Fibroblast of mammary gland (primary cell): ENCODE data around the gene R3HDM1.
"Not testable (repeated sequence)": the region's sequence is repeated elsewhere in the genome, so short reads cannot be mapped to it uniquely, and the experiment has no call there.

Experiments used
- DNase-seq: peaks from one replicate; pipeline ENCODE4 v3.0.0-alpha.2; 2010; ENCODE audit warnings: low read depth
- H3K4me3 ChIP-seq: 2 replicates; pipeline ENCODE4 v1.5.1; 2011; ENCODE audit warnings: low read depth, mild to moderate bottlenecking, low read length, moderate library complexity; ENCODE audit not compliant: control insufficient read depth
- TF ChIP-seq, protein P1 (sequence below): conservative IDR thresholded peaks from 2 replicates; pipeline ENCODE4 v1.5.1; 2011; ENCODE audit warnings: low read depth, low read length, inconsistent platforms; ENCODE audit not compliant: control insufficient read depth, insufficient read depth

The R3HDM1 gene

DNA sequence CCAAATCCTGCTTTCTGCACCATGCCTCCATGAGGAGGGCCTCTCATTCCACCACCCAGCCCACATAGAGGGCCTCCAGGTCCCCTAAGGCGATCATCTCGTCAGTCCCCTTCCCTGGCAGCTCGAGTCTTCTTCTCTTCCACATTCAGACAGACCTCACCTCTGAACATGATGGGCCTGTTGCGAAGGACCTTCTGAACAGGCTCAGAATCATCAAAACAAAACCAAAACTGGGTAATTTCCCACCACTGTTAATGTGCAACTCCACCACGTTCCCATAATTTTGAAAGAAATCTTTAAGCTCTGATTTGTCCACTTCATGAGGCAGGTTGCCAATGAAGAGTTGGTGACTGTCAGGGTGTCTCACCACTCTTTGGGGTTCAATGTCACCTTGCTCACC, 20.7 kb upstream of the R3HDM1 start:
- TF ChIP-seq, protein P1, sequence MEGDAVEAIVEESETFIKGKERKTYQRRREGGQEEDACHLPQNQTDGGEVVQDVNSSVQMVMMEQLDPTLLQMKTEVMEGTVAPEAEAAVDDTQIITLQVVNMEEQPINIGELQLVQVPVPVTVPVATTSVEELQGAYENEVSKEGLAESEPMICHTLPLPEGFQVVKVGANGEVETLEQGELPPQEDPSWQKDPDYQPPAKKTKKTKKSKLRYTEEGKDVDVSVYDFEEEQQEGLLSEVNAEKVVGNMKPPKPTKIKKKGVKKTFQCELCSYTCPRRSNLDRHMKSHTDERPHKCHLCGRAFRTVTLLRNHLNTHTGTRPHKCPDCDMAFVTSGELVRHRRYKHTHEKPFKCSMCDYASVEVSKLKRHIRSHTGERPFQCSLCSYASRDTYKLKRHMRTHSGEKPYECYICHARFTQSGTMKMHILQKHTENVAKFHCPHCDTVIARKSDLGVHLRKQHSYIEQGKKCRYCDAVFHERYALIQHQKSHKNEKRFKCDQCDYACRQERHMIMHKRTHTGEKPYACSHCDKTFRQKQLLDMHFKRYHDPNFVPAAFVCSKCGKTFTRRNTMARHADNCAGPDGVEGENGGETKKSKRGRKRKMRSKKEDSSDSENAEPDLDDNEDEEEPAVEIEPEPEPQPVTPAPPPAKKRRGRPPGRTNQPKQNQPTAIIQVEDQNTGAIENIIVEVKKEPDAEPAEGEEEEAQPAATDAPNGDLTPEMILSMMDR = no peak
- no peak for DNase-seq

DNA sequence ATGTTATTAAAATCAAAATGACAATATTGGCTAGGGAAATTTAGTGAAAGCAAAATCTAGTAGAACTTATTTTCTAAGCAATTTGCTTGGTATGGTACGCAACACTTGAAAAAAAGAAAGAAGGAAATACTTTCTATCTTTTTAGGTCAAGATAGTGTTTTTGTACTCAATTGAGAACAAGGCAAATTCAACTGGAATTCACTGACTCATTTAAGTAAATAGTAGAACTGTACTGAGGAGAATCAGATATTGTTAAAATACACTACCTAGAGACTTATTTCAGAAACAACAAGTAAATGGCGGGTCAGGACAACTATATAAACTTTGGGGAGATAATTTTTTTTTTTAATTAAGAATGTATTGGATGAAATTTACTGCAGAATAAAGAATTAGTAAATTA, 19.2 kb upstream of the R3HDM1 start:
- TF ChIP-seq, protein P1 = no peak
- no peak overlapping the region for H3K4me3 ChIP-seq
- DNase-seq = no peak

More for the DNA sequence above, 20.7 kb upstream of the R3HDM1 start:
- no peak overlapping the region for H3K4me3 ChIP-seq

DNA sequence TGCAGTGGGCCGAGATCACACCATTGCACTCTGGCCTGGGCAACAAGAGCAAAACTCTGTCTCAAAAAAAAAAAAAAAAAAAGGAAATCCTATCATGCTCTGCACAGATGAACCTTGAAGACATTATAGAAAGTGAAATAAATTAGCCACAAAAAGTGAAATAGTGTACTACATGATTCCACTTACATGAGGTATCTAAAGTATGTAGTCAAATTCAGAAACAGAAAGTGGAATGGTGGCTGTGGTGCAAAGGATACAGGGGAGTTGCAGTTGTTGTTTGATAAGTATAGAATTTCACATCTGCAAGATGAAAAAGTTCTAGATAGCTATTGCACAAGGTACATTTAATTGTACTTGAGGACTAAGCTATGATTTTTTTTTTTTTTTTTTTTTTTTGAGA, 5.5 kb upstream of the R3HDM1 start:
- TF ChIP-seq, protein P1 = no peak
- H3K4me3 ChIP-seq = no peak overlapping the region
- no peak for DNase-seq

DNA sequence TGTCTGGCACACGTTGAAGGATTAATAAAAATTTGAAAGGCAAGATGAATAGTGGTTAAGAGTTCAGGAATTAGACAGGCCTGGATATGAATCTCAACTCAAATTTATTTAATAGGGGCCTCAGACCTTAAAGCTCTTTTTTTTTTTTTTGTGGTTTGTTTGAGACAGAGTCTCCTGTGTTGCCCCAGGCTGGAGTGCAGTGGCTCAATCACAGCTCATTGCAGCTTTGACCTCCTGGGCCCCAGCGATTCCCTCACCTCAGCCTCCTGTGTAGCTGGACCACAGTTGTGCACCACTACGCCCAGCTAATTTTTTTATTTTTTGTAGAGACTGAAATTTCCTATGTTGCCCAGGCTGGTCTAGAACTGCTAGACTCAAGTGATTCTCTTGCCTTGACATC, 3.3 kb upstream of the R3HDM1 start:
- TF ChIP-seq, protein P1 = no peak
- DNase-seq = no peak
- H3K4me3 ChIP-seq = no peak overlapping the region

DNA sequence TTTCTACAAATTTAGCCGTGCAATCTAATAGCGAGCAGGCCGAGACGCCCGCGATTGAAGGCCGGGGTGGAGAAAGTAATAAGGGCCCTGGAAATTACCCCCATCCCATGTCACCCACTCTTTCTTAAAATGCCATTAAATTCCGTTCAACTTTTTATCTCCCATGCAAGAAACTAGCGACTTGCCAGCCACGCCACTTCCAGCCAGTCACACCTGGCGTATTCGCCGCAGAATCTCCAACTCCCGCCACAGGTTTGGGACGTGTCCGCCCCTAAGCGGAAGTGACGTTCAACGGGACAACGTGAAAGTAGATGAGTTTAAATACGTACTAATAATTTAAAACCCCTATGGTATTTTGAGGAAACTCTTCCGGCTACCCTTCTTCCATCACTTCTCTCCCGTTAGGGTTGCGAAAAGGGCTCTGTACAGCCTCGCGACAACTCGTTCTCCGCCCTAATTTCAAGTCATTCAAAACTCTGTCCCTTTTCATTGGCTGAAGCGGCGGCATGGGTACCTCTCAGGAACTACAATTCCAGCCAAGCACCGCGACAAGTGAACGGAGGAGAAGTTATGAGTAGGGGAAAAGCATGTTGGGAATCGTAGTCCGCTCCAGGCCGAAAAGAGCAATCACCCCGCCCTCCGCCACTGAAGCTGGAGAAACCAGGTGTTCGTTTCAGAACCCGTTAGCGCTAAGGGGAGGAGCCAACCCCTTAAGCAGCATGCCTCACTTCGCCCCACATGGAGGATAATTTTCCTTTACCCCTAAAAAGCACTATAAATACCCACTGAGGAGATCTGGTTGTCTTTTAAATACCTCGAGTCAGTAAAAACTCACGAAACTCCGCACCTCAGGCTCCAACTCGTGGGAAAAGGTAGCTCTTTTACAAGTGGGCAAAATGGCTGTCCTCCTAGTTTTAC, 712 bp upstream of the R3HDM1 start, which contains the start of gene ZRANB3:
ZRANB3 (minus strand) TSS at position 906 of the 918 bp plus-strand sequence.
- TF ChIP-seq, protein P1 = no peak
- H3K4me3 ChIP-seq = peak within 1 kb of the TSS; percentile 74
- peak; percentile 98 for DNase-seq

DNA sequence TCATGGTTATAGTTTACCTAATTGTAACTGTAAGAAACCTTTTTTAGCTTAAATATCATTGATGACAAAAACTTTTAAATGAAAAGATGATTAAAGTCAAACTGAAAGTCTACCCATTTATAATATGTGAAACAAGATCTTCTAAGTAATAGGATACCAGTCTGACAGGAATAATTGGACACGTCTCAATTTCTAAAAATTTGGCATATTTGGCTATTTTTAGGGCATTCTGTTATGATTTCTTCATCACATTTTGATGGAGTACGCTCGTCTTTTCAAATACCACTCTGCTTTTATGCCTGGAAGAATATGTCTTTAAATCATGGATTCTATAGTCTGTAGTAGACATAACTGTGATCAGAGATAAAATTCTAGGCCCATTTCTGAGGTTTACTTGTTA, 1.3 kb downstream of the R3HDM1 start:
- H3K4me3 ChIP-seq = peak overlapping the region; percentile 74
- TF ChIP-seq, protein P1 = no peak
- peak; percentile 6 for DNase-seq

DNA sequence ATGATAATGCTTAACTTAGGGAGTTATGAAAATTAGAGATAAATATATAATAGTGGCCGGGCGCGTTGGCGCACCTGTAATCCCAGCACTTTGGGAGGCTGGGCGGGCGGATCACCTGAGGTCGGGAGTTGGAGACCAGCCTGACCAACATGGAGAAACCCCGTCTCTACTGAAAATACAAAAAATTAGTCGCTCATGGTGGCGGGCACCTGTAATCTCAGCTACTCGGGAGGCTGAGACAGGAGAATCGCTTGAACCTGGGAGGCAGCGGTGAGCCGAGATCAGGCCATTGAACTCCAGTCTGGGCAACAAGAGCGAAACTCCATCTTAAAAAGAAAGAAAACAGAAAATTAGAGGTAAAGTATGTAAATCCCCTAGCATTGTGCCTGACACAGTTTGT, 2.3 kb downstream of the R3HDM1 start:
- not testable (repeated sequence) for H3K4me3 ChIP-seq, DNase-seq
